Fibroblast of skin of left quadriceps (primary cell): ENCODE measurements around the gene SNTG2.

ENCODE experiments used
- DNase-seq, 2 experiments: peaks; one replicate each; pipeline ENCODE4 v3.0.0-alpha.2; 2013; ENCODE audit warnings: low read depth in 2 of 2

Gene SNTG2

GRCh38 chr2:1147873-1148612, 197.4 kb downstream of the SNTG2 start:
- no peak for DNase-seq

GRCh38 chr2:1150724-1151511, 200.3 kb downstream of the SNTG2 start:
- no peak for DNase-seq

GRCh38 chr2:1152375-1152774, 201.7 kb downstream of the SNTG2 start:
- DNase-seq = no peak

- DNase-seq = no peak
Observed at GRCh38 chr2:1153920-1154319, 203.3 kb downstream of the SNTG2 start.

- no peak for DNase-seq
Observed at GRCh38 chr2:1154710-1155594, 204.3 kb downstream of the SNTG2 start.

- no peak for DNase-seq
Observed at GRCh38 chr2:1156059-1156458, 205.4 kb downstream of the SNTG2 start.

- DNase-seq = no peak
Observed at GRCh38 chr2:1156531-1156930, 205.9 kb downstream of the SNTG2 start.

GRCh38 chr2:1157107-1157506, 206.5 kb downstream of the SNTG2 start:
- DNase-seq = no peak

- DNase-seq = no peak
Observed at GRCh38 chr2:1159013-1159412, 208.4 kb downstream of the SNTG2 start.

- no peak for DNase-seq
Observed at GRCh38 chr2:1162246-1162645, 211.6 kb downstream of the SNTG2 start.

GRCh38 chr2:1162768-1163584, 212.3 kb downstream of the SNTG2 start:
- no peak for DNase-seq

- DNase-seq = no peak
Observed at GRCh38 chr2:1166976-1167375, 216.3 kb downstream of the SNTG2 start.

GRCh38 chr2:1168846-1169245, 218.2 kb downstream of the SNTG2 start:
- no peak for DNase-seq

- no peak for DNase-seq
Observed at GRCh38 chr2:1169291-1169949, 218.8 kb downstream of the SNTG2 start.

GRCh38 chr2:1170241-1170640, 219.6 kb downstream of the SNTG2 start:
- no peak for DNase-seq

GRCh38 chr2:1170711-1171110, 220.1 kb downstream of the SNTG2 start:
- DNase-seq = no peak

- no peak for DNase-seq
Observed at GRCh38 chr2:1173528-1173927, 222.9 kb downstream of the SNTG2 start.

GRCh38 chr2:1181893-1182292, 231.2 kb downstream of the SNTG2 start:
- no peak for DNase-seq

- no peak for DNase-seq
Observed at GRCh38 chr2:1183300-1183699, 232.7 kb downstream of the SNTG2 start.

- no peak for DNase-seq
Observed at GRCh38 chr2:1186421-1186820, 235.8 kb downstream of the SNTG2 start.

- no peak for DNase-seq
Observed at GRCh38 chr2:1187189-1187588, 236.5 kb downstream of the SNTG2 start.
